K562 (cell line): ENCODE measurements around the gene LAMTOR5. TPM values are rescaled to one million over a fixed set of nuclear protein-coding genes. Genes with fewer than 3 reads are reported as not detected.

ENCODE experiments used
- CBX1 ChIP-seq: sonication (generic); IDR thresholded peaks from 2 replicates; pipeline ENCODE4 v1.6.1; 2016; ENCODE audit warnings: antibody characterized with exemption, low read depth, mild to moderate bottlenecking
- FOSL1 ChIP-seq: fragments of 200-800 bp; sonication (Bioruptor generic); conservative IDR thresholded peaks from 2 replicates; pipeline ENCODE4 v1.6.1; 2016; ENCODE audit warnings: missing genetic modification characterization, missing compliant biosample characterization
- GATAD2B ChIP-seq: fragments of 450-650 bp; IDR thresholded peaks from 2 replicates; pipeline ENCODE4 v1.6.1; 2017; ENCODE audit warnings: mild to moderate bottlenecking, borderline replicate concordance
- HMG20B ChIP-seq: fragments of 250-450 bp; sonication (Bioruptor Pico); IDR thresholded peaks from 2 replicates; pipeline ENCODE4 v1.5.0; 2021; ENCODE audit warnings: mild to moderate bottlenecking
- HNRNPK ChIP-seq: fragments of 200-400 bp; formaldehyde crosslinking; IDR thresholded peaks from one replicate; pipeline ENCODE4 v1.6.1; 2018; ENCODE audit warnings: mild to moderate bottlenecking, low read depth, low read length; ENCODE audit not compliant: poor library complexity, severe bottlenecking
- KLF16 ChIP-seq: IDR thresholded peaks from 2 replicates; pipeline ENCODE4 v1.6.1; 2016; ENCODE audit warnings: antibody characterized with exemption
- NR2F6 ChIP-seq: fragments of 450-650 bp; formaldehyde crosslinking; IDR thresholded peaks from 2 replicates; pipeline ENCODE4 v1.4.0; 2020; ENCODE audit warnings: mild to moderate bottlenecking
- PHF8 ChIP-seq: fragments of 200-600 bp; sonication (generic); IDR thresholded peaks from 2 replicates; pipeline ENCODE4 v1.6.1; 2012; ENCODE audit warnings: mixed run types, mild to moderate bottlenecking, inconsistent platforms, low read length, moderate library complexity, borderline replicate concordance
- POLR2AphosphoS2 ChIP-seq: IDR thresholded peaks from 2 replicates; pipeline ENCODE4 v1.6.1; 2012; ENCODE audit warnings: low read length, improper control_type of control experiment
- POLR2B ChIP-seq: fragments of 450-650 bp; IDR thresholded peaks from 2 replicates; pipeline ENCODE4 v1.6.1; 2018; ENCODE audit warnings: low read depth; ENCODE audit not compliant: partially characterized antibody
- SIRT6 ChIP-seq: IDR thresholded peaks from one replicate; pipeline ENCODE4 v1.6.1; 2012; ENCODE audit warnings: low read depth, mild to moderate bottlenecking, control low read depth, inconsistent platforms, low read length, moderate library complexity
- SMARCE1 ChIP-seq: fragments of 450-650 bp; IDR thresholded peaks from 2 replicates; pipeline ENCODE4 v1.7.1; 2016; ENCODE audit warnings: mild to moderate bottlenecking
- ZNF263 ChIP-seq: sonication (generic); formaldehyde crosslinking; IDR thresholded peaks from 2 replicates; pipeline ENCODE4 v1.8.0; 2022; ENCODE audit warnings: mild to moderate bottlenecking, missing genetic modification reagents, borderline replicate concordance
- ZNF311 ChIP-seq: fragments of 250-450 bp; sonication (Bioruptor Pico); IDR thresholded peaks from 2 replicates; pipeline ENCODE4 v1.4.0; 2020; ENCODE audit warnings: mild to moderate bottlenecking, moderate library complexity
- polyA plus RNA-seq, 8 experiments: library from polyadenylated mRNA; depleted of rRNA in 4 of 8; stranded (reverse) in 5 of 8; unstranded in 3 of 8; fragments of >200 nt; fragmentation: Nextera tagmentation in 2 of 8; fragmentation: Illumina TruSeq in 1 of 8; extraction: Ambion mirVana in 2 of 8; extraction: Trizol in 1 of 8; gene quantifications; 2 replicates each; pipeline versions ENCODE4 v1.2.1 to v1.2.3, GENCODE V29; 2011 to 2014; ENCODE audit warnings: inconsistent platforms in 1 of 8, missing spikeins in 1 of 8
- total RNA-seq, 7 experiments: library from RNA; depleted of rRNA in 6 of 7; stranded (reverse); fragments of >200 nt in 6 of 7; fragmentation: Illumina TruSeq in 2 of 7; extraction: Trizol in 2 of 7; gene quantifications; 2 replicates each; pipeline versions ENCODE4 v1.2.1 to v1.2.3, GENCODE V29; 2011 to 2021; ENCODE audit warnings: low replicate concordance in 1 of 7
- TF ChIP-seq, protein P1 (sequence below): IDR thresholded peaks from 3 replicates; pipeline ENCODE4 v1.6.1; 2011; ENCODE audit warnings: borderline replicate concordance, mild to moderate bottlenecking, moderate library complexity; ENCODE audit not compliant: insufficient read length; ENCODE audit errors: extremely low read depth
- TF ChIP-seq, protein P2 (sequence below), 2 experiments: fragments of 450-650 bp; conservative IDR thresholded peaks; 2 replicates each; pipeline ENCODE4 v1.6.1; 2017; ENCODE audit warnings: mild to moderate bottlenecking in 2 of 2, moderate library complexity in 2 of 2
- TF ChIP-seq, protein P3 (sequence below): fragments of 250-450 bp; sonication (Bioruptor Pico); IDR thresholded peaks from 2 replicates; pipeline ENCODE4 v1.4.0; 2020
- TF ChIP-seq, protein P4 (sequence below): fragments of 250-450 bp; sonication (Bioruptor Pico); IDR thresholded peaks from 2 replicates; pipeline ENCODE4 v1.5.0; 2021; ENCODE audit warnings: mild to moderate bottlenecking, moderate library complexity

Gene LAMTOR5
- total and polyA plus RNA-seq, 9 of the 15 experiments (the other 6 are each of a cell fraction or from before 2014, with no cell fraction given): 118 to 712 (median 241) TPM

DNA sequence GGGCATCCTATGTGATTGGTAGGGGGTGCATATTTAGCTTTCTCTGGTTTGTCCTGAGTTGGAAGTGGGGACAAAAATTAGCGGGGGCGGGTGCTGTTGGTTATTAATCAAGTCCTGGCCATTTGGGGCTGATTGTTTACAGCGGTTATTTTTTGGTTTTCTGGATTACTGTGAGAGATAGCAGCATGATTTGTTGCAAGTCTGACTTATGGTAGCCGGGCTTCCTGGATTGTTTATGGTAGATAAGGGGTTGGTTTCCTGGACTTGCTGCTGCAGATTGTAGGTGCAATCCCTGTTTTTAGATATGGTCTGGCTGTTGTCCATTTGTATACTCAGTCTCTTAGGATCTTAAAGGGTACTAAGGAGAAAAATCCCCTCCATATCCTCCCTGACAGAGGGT lies 31.4 kb upstream of the LAMTOR5 start (continued):
- TF ChIP-seq, protein P1, sequence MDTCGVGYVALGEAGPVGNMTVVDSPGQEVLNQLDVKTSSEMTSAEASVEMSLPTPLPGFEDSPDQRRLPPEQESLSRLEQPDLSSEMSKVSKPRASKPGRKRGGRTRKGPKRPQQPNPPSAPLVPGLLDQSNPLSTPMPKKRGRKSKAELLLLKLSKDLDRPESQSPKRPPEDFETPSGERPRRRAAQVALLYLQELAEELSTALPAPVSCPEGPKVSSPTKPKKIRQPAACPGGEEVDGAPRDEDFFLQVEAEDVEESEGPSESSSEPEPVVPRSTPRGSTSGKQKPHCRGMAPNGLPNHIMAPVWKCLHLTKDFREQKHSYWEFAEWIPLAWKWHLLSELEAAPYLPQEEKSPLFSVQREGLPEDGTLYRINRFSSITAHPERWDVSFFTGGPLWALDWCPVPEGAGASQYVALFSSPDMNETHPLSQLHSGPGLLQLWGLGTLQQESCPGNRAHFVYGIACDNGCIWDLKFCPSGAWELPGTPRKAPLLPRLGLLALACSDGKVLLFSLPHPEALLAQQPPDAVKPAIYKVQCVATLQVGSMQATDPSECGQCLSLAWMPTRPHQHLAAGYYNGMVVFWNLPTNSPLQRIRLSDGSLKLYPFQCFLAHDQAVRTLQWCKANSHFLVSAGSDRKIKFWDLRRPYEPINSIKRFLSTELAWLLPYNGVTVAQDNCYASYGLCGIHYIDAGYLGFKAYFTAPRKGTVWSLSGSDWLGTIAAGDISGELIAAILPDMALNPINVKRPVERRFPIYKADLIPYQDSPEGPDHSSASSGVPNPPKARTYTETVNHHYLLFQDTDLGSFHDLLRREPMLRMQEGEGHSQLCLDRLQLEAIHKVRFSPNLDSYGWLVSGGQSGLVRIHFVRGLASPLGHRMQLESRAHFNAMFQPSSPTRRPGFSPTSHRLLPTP: no peak
- TF ChIP-seq ZNF311 (CRISPR knock-in tag) (0 out of 2 replicates have a peak, but pooled peaks have one; percentile 20), SMARCE1 (peak; percentile 74; the same call in 1 of the 2 replicates), PHF8 (no peak), ZNF263 (CRISPR knock-in tag) (no peak), HMG20B (CRISPR knock-in tag) (no peak), HNRNPK (no peak), KLF16 (peak; percentile 59; the same call in 1 of the 2 replicates), CBX1 (no peak), GATAD2B (no peak), POLR2AphosphoS2 (no peak), SIRT6 (no peak), POLR2B (no peak), FOSL1 (peak; percentile 33; the same call in 1 of the 2 replicates), NR2F6 (CRISPR knock-in tag) (no peak)
- TF ChIP-seq, protein P2, sequence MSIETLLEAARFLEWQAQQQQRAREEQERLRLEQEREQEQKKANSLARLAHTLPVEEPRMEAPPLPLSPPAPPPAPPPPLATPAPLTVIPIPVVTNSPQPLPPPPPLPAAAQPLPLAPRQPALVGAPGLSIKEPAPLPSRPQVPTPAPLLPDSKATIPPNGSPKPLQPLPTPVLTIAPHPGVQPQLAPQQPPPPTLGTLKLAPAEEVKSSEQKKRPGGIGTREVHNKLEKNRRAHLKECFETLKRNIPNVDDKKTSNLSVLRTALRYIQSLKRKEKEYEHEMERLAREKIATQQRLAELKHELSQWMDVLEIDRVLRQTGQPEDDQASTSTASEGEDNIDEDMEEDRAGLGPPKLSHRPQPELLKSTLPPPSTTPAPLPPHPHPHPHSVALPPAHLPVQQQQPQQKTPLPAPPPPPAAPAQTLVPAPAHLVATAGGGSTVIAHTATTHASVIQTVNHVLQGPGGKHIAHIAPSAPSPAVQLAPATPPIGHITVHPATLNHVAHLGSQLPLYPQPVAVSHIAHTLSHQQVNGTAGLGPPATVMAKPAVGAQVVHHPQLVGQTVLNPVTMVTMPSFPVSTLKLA (conservative IDR thresholded peaks at IDR 0.05): peak in 1 of 2 experiments; percentile 47; a peak in 1 of 4 replicates
- TF ChIP-seq, protein P3, sequence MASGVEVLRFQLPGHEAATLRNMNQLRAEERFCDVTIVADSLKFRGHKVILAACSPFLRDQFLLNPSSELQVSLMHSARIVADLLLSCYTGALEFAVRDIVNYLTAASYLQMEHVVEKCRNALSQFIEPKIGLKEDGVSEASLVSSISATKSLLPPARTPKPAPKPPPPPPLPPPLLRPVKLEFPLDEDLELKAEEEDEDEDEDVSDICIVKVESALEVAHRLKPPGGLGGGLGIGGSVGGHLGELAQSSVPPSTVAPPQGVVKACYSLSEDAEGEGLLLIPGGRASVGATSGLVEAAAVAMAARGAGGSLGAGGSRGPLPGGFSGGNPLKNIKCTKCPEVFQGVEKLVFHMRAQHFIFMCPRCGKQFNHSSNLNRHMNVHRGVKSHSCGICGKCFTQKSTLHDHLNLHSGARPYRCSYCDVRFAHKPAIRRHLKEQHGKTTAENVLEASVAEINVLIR (CRISPR knock-in tag): no peak
- TF ChIP-seq, protein P4, sequence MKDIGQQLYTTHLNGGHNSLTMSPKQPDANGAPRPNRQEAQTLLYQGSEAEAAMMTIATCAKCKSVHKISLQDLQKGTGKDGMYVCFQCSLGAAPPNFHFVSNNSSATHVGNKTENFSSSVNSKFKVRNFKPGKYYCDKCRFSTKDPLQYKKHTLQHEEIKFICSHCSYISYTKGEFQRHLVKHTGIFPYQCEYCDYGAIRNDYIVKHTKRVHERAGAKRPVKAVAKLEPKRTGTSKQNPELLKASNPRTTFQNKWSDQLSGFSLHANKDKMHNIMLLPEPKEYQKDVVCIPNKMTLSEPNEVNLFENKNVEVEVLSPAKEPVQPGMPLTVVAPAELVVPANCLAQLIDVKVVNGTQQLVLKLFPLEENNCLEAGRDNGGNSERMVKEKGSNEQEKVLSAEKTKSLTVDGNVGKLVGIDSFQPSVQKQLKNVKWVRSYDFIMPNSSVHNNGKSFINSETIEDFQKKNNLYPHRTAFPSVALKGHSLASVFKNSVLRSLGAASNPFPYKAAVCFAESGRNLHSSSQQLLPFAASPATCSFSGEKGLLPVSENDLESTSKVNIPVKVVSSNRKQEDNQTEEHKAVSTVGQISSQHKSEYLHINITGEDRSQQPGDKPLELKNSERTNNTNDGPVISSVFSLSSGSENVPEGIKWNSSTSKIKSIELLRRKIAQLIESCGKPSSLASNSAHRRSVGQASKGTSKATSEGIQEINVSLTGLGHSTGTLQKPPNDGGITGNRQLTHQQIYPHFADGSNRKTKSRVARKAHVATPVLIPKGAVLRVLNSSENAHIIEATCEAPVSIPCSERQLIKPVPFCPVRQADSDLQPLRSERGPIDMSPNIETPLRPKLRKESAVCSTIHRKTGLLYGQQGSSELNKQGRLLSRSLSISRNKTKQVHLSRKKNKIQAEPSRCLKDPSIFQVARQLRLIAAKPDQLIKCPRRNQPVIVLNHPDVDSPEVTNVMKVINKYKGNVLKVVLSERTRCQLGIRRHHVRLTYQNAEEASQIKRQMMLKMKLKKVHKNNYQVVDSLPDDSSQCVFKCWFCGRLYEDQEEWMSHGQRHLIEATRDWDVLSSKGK (CRISPR knock-in tag): no peak
